AG04449 (cell line): Measurements from ENCODE around the gene SLC44A4.

Experiments
- CTCF ChIA-PET: fragments of 350-600 bp; formaldehyde crosslinking; extraction: SDS; loops from one replicate; lab custom pipeline; 2021; ENCODE audit warnings: antibody characterized with exemption; lab: Yijun Ruan, JAX
- POLR2A ChIA-PET: fragments of 400-600, 350-600 bp; formaldehyde crosslinking; extraction: SDS; loops from one replicate; lab custom pipeline; 2020; ENCODE audit warnings: antibody characterized with exemption, inconsistent platforms; lab: Yijun Ruan, JAX
- DNase-seq: peaks from one replicate; pipeline ENCODE4 v3.0.0-alpha.2; 2010; ENCODE audit warnings: low read depth, low spot score
- H3K4me3 ChIP-seq: 2 replicates; pipeline ENCODE4 v1.5.1; 2011; ENCODE audit warnings: low read depth, mild to moderate bottlenecking, control low read depth, low read length
- TF ChIP-seq, protein P1 (sequence below): IDR thresholded peaks from one replicate; pipeline ENCODE4 v1.5.1; 2011; ENCODE audit warnings: mild to moderate bottlenecking, moderate library complexity, low read length, control low read depth, inconsistent platforms; ENCODE audit not compliant: insufficient read depth; ENCODE audit errors: missing control alignments

SLC44A4 gene

GRCh38 chr6:31837369-31838113 lies 41.3 kb downstream of the SLC44A4 start:
- no peak for DNase-seq
- ChIA-PET CTCF (interaction anchor here (0.8 to 2.9 kb wide), 11 partner anchors 7 to 160 kb away, joined by 3 to 8 read pairs (median 4); partner anchors contain the start of genes LY6G5C and MSH5), POLR2A (interaction anchor here (0.6 to 3.1 kb wide), 7 partner anchors 7 to 134 kb away, joined by 3 to 11 read pairs (median 4); partner anchors contain the start of genes DDAH2 and NEU1)
- H3K4me3 ChIP-seq = peak overlapping the region; percentile 93
- TF ChIP-seq, protein P1, sequence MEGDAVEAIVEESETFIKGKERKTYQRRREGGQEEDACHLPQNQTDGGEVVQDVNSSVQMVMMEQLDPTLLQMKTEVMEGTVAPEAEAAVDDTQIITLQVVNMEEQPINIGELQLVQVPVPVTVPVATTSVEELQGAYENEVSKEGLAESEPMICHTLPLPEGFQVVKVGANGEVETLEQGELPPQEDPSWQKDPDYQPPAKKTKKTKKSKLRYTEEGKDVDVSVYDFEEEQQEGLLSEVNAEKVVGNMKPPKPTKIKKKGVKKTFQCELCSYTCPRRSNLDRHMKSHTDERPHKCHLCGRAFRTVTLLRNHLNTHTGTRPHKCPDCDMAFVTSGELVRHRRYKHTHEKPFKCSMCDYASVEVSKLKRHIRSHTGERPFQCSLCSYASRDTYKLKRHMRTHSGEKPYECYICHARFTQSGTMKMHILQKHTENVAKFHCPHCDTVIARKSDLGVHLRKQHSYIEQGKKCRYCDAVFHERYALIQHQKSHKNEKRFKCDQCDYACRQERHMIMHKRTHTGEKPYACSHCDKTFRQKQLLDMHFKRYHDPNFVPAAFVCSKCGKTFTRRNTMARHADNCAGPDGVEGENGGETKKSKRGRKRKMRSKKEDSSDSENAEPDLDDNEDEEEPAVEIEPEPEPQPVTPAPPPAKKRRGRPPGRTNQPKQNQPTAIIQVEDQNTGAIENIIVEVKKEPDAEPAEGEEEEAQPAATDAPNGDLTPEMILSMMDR = no peak

- CTCF ChIA-PET = interaction anchor here (0.8 to 2.2 kb wide), 7 partner anchors 9 to 159 kb away, joined by 3 to 5 read pairs (median 3); partner anchors contain the start of genes HSPA1B and MSH5
- POLR2A ChIA-PET = interaction anchor here (1.0 to 1.8 kb wide), 5 partner anchors 8 to 289 kb away, joined by 3 to 7 read pairs (median 4); partner anchors contain the start of genes HSPA1B, NEU1 and NFKBIL1
- H3K4me3 ChIP-seq = peak overlapping the region; percentile 93
- no peak for DNase-seq
- TF ChIP-seq, protein P1 = no peak
These were observed 42.1 kb downstream of the SLC44A4 start for GRCh38 chr6:31836474-31837368.

GRCh38 chr6:31836047-31836473 lies 42.7 kb downstream of the SLC44A4 start:
- ChIA-PET POLR2A (interaction anchor here (0.7 to 1.8 kb wide), 6 partner anchors 9 to 1757 kb away, joined by 3 to 7 read pairs (median 4); partner anchors contain the start of genes HSPA1B, NEU1 and NFKBIL1), CTCF (interaction anchor here (1.1 to 2.2 kb wide), 5 partner anchors 9 to 158 kb away, joined by 3 to 5 read pairs (median 3); partner anchors contain the start of genes DDAH2 and MSH5)
- DNase-seq = no peak
- TF ChIP-seq, protein P1 = no peak
- H3K4me3 ChIP-seq = peak overlapping the region; percentile 93

- ChIA-PET CTCF (interaction anchor here (1.1 to 5.1 kb wide), 3 partner anchors 28 to 106 kb away, joined by 4 to 29 read pairs (median 5); partner anchors contain the start of genes DDAH2 and LSM2), POLR2A (interaction anchor here (0.6 to 1.1 kb wide), 8 partner anchors 10 to 132 kb away, joined by 3 to 5 read pairs (median 3); partner anchors contain the start of genes ABHD16A, HSPA1L and NEU1)
- peak overlapping the region; percentile 93 for H3K4me3 ChIP-seq
- TF ChIP-seq, protein P1 = no peak
- DNase-seq = no peak
These were observed 44.2 kb downstream of the SLC44A4 start for GRCh38 chr6:31834367-31835250.
